ENCODE data around the gene CFHR5.

CFHR5 gene

GRCh38 chr1:197024460-197024859 lies 47.1 kb downstream of the CFHR5 start:
- DNase-seq: no peak

GRCh38 chr1:197027359-197027758 lies 50.0 kb downstream of the CFHR5 start:
- DNase-seq: no peak

- DNase-seq: no peak
Measured at GRCh38 chr1:197029749-197030148, 52.4 kb downstream of the CFHR5 start.

GRCh38 chr1:197034631-197035339 lies 57.4 kb downstream of the CFHR5 start:
- peak; percentile 70 for DNase-seq

GRCh38 chr1:197036861-197037260 lies 59.5 kb downstream of the CFHR5 start:
- DNase-seq: no peak

GRCh38 chr1:197041486-197042353 lies 64.4 kb downstream of the CFHR5 start:
- DNase-seq: no peak

- no peak for DNase-seq
Measured at GRCh38 chr1:197042676-197043341, 65.5 kb downstream of the CFHR5 start.

- DNase-seq: no peak
Measured at GRCh38 chr1:197049100-197049499, 71.7 kb downstream of the CFHR5 start.

Measured in islet precursor cell (in vitro differentiated cells).